ENCODE results near the gene NACC1. TPM values are rescaled to one million over a fixed set of nuclear protein-coding genes. Genes with fewer than 3 reads are reported as not detected.

NACC1 gene
- total RNA-seq, 2 donors from 2014 or later: 56.7 to 119 TPM

GRCh38 chr19:13083008-13083404 is 35.1 kb upstream of the NACC1 start:
- Histone ChIP-seq H3K9me3 (no peaks in the 10 kb centered on the region), H3K27me3 (no peaks in the 10 kb centered on the region), H3K9ac (ENCODE audit: low read depth in 2 of 2, low read length in 2 of 2) (no peak overlapping the region), H3K4me1 (peaks cover 18% of the 10 kb centered on the region), H3K27ac (no peak overlapping the region), H3K4me3 (no peak overlapping the region), H3K36me3 (no peaks in the 10 kb centered on the region)
- TF ChIP-seq CTCF (IDR thresholded peaks at IDR 0.05): no peak
- intact Hi-C loops (cut with DNase I): no loop called here
- no peak for DNase-seq

GRCh38 chr19:13083627-13084026 is 34.4 kb upstream of the NACC1 start:
- no peak for DNase-seq
- no peaks in the 10 kb centered on the region for H3K27me3 ChIP-seq
- TF ChIP-seq CTCF (IDR thresholded peaks at IDR 0.05): no peak
- H3K9ac ChIP-seq (ENCODE audit: low read depth in 2 of 2, low read length in 2 of 2): no peak overlapping the region
- intact Hi-C loops (cut with DNase I): no loop called here
- H3K36me3 ChIP-seq: no peaks in the 10 kb centered on the region
- no peaks in the 10 kb centered on the region for H3K9me3 ChIP-seq
- H3K4me1 ChIP-seq: peaks cover 13% of the 10 kb centered on the region
- H3K4me3 ChIP-seq: no peak overlapping the region
- no peak overlapping the region for H3K27ac ChIP-seq

- DNase-seq: no peak
- intact Hi-C loops (cut with DNase I): no loop called here
- Histone ChIP-seq H3K27me3 (no peaks in the 10 kb centered on the region), H3K9ac (ENCODE audit: low read depth in 2 of 2, low read length in 2 of 2) (no peak overlapping the region), H3K27ac (no peak overlapping the region), H3K4me1 (no peaks in the 10 kb centered on the region), H3K36me3 (no peaks in the 10 kb centered on the region), H3K4me3 (no peak overlapping the region), H3K9me3 (no peaks in the 10 kb centered on the region)
- TF ChIP-seq CTCF (IDR thresholded peaks at IDR 0.05): no peak
Measured at GRCh38 chr19:13085666-13086065, 32.4 kb upstream of the NACC1 start.

GRCh38 chr19:13086341-13086740 is 31.7 kb upstream of the NACC1 start:
- no peak for DNase-seq
- TF ChIP-seq CTCF (IDR thresholded peaks at IDR 0.05): no peak
- Histone ChIP-seq H3K9ac (ENCODE audit: low read depth in 2 of 2, low read length in 2 of 2) (no peak overlapping the region), H3K4me1 (no peaks in the 10 kb centered on the region), H3K27me3 (no peaks in the 10 kb centered on the region), H3K4me3 (no peak overlapping the region), H3K27ac (no peak overlapping the region), H3K36me3 (no peaks in the 10 kb centered on the region), H3K9me3 (no peaks in the 10 kb centered on the region)
- intact Hi-C loops (cut with DNase I): no loop called here

- no peak for TF ChIP-seq CTCF (IDR thresholded peaks at IDR 0.05)
- Histone ChIP-seq H3K9me3 (no peaks in the 10 kb centered on the region), H3K36me3 (no peaks in the 10 kb centered on the region), H3K27me3 (no peaks in the 10 kb centered on the region), H3K9ac (ENCODE audit: low read depth in 2 of 2, low read length in 2 of 2) (no peak overlapping the region), H3K27ac (no peak overlapping the region), H3K4me1 (no peaks in the 10 kb centered on the region), H3K4me3 (no peak overlapping the region)
- no peak for DNase-seq
- intact Hi-C loops (cut with DNase I): no loop called here
Measured at GRCh38 chr19:13087295-13087694, 30.8 kb upstream of the NACC1 start.

Data from colonic mucosa (tissue), 4 donors.